Measurements from ENCODE around the gene SEPTIN6.

SEPTIN6 gene

DNA sequence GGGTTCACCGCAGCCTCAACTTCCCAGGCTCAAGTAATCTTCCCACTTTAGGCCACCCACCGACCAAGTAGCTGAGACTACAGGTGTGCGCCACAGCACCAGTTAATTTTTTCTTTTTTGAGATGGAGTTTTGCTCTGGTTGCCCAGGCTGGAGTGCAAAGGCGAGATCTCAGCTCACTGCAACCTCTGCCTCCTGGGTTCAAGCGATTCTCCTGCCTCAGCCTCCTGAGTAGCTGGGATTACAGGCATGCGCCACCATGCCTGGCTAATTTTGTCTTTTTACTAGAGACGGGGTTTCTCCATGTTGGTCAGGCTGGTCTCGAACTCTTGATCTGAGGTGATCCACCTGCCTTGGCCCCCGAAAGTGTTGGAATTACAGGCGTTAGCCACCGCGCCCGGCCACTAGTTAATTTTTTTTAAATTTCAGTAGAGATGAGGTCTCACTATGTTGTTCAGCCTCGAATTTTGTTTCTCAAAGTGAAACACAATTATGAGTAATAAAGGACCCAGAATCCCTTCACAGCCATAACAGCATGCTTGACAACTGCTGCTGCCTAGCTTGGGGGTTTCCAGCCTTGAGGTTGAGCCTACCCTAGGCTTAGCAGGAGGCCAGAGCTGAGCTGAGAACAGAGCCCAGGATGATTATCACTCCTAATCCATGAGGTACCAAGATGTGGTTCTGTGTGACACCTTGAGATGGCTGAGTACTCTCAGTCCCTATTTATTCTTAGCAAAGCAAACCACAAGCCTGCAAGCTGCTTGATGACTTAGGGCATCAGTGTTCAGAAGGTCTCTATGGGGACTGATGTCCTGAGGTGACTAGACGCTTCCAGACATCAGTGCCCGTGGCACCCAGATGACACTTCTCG is 45.2 kb downstream of the SEPTIN6 start:
- no peak for DNase-seq (ENCODE audit: low spot score)

DNA sequence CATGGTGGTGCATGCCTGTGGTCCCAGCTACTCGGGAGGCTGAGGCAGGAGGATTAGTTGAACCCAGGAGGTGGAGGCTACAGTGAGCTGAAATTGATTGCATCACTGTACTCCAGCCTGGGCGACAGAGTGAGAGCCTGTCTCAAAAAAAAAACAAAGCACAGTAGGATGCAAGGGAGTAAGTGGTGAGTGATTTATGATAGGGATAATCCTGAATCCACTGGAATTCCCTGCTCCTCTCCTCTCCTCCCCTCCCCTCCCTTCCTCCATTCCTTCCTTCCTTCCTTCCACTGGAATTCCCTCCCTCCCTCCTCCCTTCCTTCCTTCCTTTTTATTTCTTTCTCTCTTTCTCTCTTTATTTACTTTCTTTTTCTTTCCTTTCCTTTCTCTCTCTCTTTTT is 45.9 kb downstream of the SEPTIN6 start:
- DNase-seq (ENCODE audit: low spot score), result no peak

DNA sequence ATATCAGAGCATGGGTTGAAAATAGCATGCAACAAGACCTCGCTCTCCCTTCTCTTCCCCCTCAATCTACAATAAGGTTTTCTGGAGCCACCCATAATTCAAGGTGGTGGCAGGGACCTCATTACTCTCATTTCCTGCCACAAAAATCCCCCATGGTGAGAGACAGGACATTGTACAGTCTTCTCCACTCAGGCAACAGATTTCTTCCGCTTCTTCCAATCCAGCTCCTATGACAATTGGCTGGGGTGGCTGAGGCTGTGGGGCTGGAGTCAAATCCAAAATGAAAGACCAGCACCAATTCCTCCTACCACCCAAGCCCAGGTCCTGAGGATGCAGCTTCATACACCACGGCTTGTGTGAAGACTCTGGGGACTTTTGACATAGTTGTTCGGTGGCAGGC is 46.5 kb downstream of the SEPTIN6 start:
- DNase-seq (ENCODE audit: low spot score), result no peak

DNA sequence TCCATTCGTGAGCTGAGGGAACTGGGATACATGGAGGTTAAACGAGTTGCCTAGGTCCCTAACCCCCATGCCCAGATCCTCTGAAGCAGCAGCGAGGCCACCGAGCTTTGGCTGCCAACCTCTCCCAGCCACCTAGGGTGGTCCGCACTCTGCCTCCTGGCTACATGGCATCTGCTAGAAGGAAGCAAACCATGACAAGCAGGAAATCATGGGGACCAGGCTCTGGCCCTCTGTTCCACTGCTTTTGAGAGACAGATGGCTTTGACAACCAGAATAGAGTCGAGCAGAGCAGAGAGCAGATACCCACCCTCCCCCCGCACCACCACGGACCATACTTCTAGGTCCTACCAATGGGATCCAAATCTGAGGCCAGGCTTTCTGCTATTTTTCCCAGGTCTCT is 49.3 kb downstream of the SEPTIN6 start:
- DNase-seq (ENCODE audit: low spot score), result no peak

Measured in putamen (tissue), 1 donor.